NCI-H2196 (cell line): ENCODE data around the gene ACSL5.
"Not testable (repeated sequence)": the region's sequence is repeated elsewhere in the genome, so short reads cannot be mapped to it uniquely, and the experiment has no call there.

Experiments used
- DNase-seq: peaks from one replicate; lab custom pipeline; 2025; ENCODE audit not compliant: unreplicated experiment; lab: John Stamatoyannopoulos, UW

ACSL5 gene

GRCh38 chr10:112406806-112407205 is 32.9 kb downstream of the ACSL5 start:
- not testable (repeated sequence) for DNase-seq

GRCh38 chr10:112407696-112408095 is 33.8 kb downstream of the ACSL5 start:
- DNase-seq: no peak

GRCh38 chr10:112409299-112409698 is 35.4 kb downstream of the ACSL5 start:
- DNase-seq: no peak

- DNase-seq: no peak
Measured at GRCh38 chr10:112409755-112410154, 35.8 kb downstream of the ACSL5 start.

GRCh38 chr10:112412696-112413095 is 38.8 kb downstream of the ACSL5 start:
- DNase-seq: no peak

GRCh38 chr10:112421731-112422130 is 47.8 kb downstream of the ACSL5 start:
- no peak for DNase-seq

GRCh38 chr10:112424651-112425050 is 50.7 kb downstream of the ACSL5 start:
- DNase-seq: no peak

- DNase-seq: no peak
Measured at GRCh38 chr10:112426111-112426510, 52.2 kb downstream of the ACSL5 start.

- DNase-seq: no peak
Measured at GRCh38 chr10:112429147-112429546, 55.2 kb downstream of the ACSL5 start.

- DNase-seq: no peak
Measured at GRCh38 chr10:112429654-112430230, 55.8 kb downstream of the ACSL5 start.

- no peak for DNase-seq
Measured at GRCh38 chr10:112433136-112433535, 59.2 kb downstream of the ACSL5 start.

GRCh38 chr10:112434988-112435619 is 61.2 kb downstream of the ACSL5 start:
- peak; percentile 3 for DNase-seq

GRCh38 chr10:112438356-112438755 is 64.4 kb downstream of the ACSL5 start:
- no peak for DNase-seq

GRCh38 chr10:112441520-112441919 is 67.6 kb downstream of the ACSL5 start:
- no peak for DNase-seq

- DNase-seq: no peak
Measured at GRCh38 chr10:112442063-112442462, 68.1 kb downstream of the ACSL5 start.

GRCh38 chr10:112446055-112446854 is 72.3 kb downstream of the ACSL5 start:
- no peak for DNase-seq

- DNase-seq: peak; percentile 60
Measured at GRCh38 chr10:112446855-112447619, 73.1 kb downstream of the ACSL5 start, which contains the start of the genes VTI1A and ZDHHC6. Gene VTI1A (plus strand): TSS chr10:112447215. CDS start chr10:112447374, 159 bp downstream. Gene ZDHHC6 (minus strand): TSS chr10:112446914. CDS start chr10:112445436, 1,478 bp downstream.

GRCh38 chr10:112447620-112447928 is 73.7 kb downstream of the ACSL5 start:
- no peak for DNase-seq

GRCh38 chr10:112448888-112449287 is 75.0 kb downstream of the ACSL5 start:
- DNase-seq: no peak

GRCh38 chr10:112454910-112455779 is 81.2 kb downstream of the ACSL5 start:
- DNase-seq: no peak
